HG02588 (cell line): Measurements from ENCODE around the gene AGPAT2.

Source experiments
- ATAC-seq: cut with Tn5 transposase; IDR thresholded peaks from one replicate; pipeline ENCODE4 v1.9.1; 2021; ENCODE audit warnings: mild to moderate bottlenecking, moderate library complexity; ENCODE audit not compliant: unreplicated experiment

The AGPAT2 gene

DNA sequence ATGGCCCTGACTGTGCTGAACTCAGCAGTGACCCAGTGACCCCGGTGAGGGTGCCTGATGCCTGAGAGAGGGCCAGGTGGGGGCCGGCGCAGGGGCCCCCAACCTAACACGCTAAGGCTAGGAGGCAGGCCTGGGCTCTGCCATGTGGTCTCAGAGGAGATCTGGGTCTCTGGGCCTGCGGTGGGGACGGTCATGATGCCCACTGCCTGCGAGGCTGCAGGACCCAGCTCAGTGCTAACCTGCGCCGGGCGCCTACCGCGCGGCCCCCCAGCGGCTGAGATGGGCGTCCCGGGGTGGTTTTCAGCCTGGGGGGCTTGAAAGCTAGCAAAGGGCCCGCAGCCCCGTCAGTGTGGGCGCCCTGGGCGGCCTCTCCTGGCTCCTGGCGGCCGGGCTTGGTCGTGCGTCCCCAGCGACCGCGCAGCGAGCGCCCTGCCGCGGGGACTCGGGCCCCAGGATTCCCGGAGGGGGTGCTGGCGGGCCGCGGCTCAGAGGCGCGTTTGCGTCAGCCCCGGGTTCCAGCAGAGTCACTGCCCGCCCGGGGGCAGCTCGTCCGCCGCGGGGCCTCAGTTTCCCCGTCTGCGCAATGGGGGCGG, 22.1 kb downstream of the AGPAT2 start:
- no peak for ATAC-seq

DNA sequence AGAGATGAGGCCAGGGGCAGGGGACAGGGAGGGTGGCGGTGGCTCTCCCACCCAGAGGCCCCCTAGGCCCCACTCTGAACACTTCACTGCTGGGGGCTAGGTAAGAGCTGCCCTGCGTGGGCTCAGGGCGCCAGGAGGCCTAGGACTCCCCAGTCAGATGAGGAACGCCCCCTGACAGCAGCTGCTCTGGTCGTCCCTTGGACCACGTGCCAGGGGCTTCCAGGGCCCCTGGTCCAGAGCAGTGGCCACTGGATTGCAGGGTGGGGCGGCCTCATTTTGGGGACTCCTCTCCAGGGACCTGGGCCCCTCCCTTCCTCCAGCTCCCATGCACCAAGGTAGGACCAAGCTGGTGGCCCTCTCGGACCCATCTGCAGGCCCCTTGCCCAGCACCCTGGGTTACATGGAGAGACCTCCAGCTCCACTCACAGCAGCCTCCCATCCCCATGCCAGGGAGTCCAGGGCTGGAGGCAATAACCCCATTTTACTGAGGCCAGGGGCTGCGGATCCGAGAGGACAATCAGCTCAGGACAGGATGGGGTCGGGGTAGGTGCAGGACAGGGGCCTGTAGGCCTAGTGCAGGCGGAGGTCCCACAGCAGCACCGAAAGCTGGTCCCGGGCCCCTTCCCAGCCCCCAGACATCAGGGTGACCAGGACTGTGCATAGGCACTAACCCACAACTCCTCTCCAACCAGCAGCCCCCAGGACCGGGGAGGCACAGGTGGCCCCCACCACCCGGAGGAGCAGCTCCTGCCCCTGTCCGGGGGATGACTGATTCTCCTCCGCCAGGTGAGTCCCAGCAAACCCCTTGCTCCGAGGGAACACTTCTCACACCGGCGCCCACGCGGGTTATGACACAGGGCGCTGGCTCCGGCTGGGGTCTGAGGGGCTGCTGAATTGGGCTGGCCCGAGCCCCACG, 23.0 kb downstream of the AGPAT2 start:
- no peak for ATAC-seq

DNA sequence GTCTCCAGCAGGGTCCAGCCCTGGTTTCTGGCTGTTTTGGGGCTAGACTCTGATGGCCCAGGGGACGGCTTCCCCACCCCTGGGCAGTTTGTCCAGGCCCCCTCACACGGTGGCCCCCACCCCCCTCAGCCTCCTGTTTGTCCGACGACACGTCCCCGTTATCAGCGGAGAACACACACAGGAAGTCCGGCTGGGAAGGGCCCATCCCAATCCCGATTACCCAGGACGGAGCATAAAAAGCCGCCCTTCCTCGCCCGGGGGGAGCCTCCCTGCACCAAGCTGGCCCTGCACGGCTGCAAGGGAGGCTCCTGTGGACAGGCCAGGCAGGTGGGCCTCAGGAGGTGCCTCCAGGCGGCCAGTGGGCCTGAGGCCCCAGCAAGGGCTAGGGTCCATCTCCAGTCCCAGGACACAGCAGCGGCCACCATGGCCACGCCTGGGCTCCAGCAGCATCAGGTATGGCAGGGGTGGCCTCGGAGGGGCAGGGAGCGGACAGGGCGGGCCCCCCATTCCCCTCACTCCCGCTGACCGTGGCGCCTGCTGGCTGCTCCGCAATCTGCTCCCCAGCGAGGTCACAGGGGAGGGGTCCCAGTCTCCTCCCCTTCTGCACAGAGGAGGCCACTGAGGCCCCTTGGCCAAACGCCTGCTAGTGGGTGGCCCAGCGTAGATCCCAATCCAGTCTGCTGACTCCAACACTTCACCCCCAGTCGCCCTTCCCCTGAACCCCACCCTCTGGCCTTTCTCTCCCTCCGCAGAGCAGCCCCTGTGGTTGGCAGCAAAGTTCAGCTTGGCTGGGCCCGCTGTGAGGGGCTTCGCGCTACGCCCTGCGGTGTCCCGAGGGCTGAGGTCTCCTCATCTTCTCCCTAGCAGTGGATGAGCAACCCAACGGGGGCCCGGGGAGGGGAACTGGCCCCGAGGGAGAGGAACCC, 24.3 kb downstream of the AGPAT2 start, which contains the start of gene EGFL7:
Gene EGFL7 (plus strand): TSS at position 261 of the 926 bp plus-strand sequence. CDS start 5,367 bp downstream, outside the sequence.
- ATAC-seq = no peak

DNA sequence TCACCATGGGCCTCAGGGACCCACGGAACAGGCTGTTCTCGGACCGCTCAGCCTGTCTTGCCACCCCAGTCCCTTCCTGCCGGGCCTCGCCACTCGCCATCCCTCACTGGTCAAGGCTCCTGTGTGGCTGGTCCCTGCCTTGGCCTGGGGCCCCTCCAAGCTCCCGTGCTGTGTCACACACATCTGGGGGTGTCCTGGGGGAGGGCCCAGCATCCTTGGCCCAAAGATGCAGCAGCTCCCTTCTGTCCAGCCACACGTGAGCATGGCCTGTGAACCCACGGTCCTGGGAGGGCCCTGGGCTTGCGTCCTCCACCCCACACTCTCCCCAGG, 25.0 kb downstream of the AGPAT2 start:
- no peak for ATAC-seq

DNA sequence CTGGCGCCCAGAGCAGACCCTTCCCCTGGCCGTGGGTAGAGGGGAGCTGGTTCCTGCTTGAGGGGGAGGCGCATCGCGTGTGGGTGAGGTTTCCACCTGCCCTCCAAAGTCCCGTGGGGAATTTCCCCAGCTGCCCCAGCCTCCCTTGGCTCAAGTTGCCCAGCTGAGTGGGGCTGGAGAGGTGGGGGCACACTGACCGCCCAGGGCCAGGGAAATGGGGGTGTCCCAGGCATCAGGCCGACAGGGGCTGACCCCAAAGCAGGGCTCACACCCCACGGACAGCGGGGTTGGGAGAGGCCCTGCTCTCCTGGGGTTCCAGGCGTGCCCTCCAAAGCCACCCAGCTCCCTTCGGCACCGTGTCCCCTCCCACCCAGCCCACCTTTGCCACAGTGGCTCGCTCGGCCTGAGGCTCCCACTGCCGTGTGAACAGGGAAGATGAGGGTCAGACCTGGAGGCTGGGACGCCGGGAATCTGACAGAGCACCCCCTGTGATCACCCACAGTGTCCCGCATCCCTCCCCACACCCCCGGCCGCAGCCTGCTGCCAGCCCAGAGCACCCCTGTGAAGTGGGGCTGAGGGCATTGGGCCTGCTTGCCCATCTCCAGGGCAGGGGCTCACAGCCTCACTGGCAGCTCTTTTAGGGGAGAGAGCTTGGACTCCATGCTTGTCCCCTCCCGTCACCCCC, 25.5 kb downstream of the AGPAT2 start:
- ATAC-seq = no peak

DNA sequence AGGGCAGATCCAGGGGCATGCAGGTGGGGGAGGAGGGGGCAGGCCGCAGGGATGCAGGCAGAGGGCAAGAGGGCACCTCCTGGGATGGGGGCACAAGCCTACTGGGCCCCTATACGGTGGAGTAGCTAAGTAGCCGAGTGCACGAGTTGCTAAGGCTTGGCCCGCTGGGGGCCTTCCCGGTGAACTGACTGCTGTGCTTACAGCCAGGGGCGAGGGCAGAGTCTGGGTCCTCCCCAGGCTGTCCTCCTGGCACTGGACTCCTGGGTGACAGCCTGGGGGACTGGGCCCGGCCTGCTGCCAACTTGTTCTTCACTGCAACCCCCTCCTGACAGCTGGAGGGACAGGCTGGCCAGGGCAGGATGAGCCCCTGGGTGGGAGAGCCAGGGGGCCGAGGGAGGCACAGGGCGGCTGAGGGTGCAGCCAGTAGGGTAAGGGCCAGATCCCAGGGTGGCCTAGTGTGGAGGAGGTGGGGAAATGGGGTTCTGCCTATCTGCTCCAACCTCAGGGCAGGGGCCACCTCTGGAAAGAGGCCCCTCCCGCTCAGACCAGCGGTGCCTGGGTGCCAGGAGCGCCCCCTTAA, 26.2 kb downstream of the AGPAT2 start:
- ATAC-seq = no peak

DNA sequence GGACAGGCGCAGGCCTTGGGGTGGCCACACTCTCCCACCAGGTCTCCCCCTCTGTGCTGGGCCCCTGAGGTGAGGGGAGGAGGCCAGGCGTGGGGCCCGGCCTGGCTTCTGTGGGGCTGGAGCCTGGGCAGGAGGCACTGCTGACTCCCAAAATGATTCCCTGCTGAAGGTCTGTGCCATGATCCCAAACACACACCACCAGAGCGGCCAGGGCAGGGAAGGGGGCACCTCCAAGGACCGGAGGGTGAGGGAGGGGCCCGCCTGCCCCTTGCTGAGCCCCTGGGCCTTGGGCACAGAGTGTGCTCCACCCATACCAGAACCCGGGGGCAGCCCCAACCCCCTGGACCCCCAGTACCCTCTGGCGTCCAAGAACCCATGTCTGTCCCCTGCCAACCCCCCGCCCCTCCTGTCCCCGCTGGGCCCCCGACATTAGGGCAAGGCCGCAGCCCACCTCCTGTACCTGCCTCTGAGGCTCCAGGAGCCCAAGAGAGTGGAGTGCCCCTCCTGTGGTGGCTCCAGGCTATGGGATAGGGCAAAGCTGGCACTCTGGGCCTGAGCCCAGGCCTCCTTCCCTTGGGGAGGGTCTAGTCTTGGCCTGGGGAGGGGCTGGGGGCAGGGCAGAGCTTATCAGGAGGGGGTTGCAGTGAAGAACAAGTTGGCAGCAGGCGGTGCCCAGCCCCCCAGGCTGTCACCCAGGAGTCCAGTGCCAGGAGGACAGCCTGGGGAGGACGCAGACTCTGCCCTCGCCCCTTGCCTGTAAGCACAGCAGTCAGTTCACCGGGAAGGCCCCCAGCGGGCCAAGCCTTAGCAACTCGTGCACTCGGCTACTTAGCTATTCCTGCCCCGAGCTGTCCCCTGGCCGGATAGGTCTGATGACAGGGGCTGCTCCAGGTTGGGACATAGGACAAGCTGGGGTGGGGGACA, 27.1 kb downstream of the AGPAT2 start:
- ATAC-seq = no peak

DNA sequence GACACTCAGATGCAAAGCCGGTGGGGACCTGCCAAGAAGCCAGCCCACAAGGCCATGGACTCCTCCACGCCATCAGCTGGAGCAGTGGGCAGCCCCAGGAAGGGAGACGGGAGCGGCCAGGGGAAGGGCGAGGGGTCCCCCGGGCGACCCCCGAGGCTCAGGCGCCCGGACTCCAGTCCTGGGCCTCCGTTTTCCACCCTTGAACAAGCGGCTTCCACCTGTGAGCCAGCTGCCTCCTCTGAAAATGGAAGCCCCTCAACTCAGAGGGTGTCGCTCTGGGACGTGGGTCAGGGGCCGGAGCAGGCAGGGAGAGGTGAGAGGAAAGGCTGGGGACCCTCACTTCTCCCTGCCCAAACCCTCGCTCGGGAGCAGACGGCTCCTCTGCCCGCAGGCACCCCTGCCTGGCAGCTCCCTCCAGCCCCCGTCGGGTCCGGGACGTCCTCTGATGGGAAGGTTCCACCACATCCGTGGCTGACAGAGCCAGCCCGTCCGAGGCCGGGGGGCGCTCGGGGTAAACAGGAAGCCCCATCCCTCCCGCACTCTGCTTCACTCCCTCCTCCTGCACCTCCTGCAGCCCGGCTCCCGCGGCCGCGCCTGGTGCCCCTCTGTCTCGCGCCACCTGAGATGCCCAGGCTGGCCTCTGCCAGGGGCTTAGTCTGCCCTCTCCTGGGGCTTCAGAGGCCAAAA, 28.3 kb downstream of the AGPAT2 start:
- ATAC-seq = no peak

DNA sequence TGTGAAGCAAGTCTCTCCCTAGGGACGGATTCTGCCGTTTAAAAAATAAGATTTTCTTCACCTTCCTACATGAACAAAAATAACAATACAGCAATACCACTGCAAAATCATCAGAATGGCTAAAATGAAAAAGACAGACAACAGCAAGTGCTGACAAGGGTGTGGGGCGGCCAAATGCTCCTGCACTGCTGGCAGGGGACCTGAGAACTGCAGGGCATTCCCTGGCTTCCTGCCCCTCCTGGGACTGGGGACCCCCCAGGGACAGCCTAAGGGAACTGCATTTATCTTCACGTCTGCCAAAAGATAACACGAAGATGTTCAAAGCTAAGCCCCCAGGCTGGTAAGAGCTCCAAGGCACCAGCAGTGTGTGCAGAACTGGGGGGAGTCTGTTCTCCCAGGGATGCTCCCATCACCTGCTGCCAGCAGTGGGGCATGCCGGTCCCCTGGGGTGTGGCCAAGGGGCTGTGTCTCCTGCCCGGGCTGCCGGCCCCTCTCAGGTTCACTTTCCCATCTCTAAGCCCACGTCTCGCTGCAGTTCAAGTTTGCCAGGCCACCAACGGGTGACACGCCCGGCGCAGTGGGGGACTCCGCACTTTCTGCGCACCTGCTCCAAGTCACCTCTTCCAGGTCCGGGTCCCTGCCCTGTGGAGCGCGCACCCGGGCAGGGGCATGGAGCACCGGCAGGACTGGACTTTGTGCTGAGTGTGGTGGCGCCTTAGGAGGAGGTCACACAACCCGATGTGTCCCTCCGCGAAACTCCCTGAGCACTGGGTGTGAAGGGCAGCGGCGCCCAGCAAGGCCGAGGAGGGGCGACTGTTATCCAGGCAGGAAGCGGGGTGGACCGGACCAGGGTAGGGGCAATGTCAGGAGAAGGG, 29.0 kb downstream of the AGPAT2 start:
- no peak for ATAC-seq

DNA sequence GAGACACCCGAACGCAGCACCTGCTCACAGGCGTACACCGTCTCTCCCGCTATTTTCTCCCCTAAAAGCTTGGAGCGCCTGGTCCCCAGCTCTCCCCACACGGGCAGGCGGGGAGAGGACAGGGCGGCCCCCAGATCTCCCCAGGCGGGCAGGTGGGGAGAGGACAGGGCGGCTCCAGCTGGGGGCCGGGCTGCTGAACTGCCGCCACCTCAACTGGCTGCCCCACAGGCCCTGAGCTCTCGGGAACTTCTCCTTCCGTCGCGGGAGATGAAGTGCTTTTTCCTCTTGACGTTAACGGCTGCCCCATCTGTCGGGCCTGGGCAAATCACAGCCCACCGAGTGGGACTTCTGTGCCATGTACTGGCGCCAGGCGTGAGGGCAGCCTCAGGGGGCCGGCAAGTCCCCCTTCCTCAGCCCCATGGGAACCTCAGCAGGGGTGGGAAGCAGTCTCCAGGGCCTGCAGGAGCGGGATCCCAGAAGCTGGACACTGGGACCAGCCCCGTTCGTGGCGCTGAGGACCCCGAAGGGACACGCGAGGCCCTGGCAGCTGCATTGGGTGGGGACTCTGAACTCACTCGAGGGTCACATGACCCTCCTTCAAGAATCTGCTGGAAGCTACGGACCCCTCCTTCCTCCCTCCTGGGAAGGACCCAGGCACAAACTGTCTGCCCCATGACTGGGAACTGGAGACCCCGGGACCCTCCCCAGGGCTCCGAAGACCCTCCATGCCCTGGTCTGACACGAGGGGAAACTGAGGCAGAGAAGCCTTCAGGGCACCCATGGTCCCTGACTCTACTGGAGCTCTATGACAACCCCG, 30.3 kb downstream of the AGPAT2 start:
- ATAC-seq = no peak

DNA sequence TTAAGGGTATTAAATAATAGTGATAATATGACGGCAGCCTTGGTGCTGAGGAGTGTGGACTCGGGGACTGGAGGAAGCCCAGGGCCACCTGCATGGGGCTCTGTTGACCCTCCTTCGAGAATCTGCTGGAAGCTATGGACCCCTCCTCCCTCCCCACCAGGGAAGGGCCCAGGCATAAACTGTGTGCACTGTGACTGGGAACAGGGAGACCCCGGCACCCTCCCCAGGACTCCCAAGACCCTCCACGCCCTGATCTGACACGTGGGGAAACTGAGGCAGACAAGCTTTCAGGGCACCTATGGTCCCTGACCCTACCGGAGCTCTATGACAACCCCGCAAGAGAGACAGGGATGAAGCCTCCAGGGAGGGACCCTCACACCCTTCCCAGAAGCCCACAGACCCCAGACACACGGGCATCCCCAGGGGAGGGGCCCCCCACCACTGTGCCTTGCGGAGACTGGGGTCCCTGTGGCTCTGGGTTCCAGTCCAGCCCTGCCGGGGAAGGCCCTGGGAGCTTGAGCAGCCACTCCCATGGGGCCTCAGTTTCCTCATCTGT, 31.0 kb downstream of the AGPAT2 start:
- no peak for ATAC-seq

DNA sequence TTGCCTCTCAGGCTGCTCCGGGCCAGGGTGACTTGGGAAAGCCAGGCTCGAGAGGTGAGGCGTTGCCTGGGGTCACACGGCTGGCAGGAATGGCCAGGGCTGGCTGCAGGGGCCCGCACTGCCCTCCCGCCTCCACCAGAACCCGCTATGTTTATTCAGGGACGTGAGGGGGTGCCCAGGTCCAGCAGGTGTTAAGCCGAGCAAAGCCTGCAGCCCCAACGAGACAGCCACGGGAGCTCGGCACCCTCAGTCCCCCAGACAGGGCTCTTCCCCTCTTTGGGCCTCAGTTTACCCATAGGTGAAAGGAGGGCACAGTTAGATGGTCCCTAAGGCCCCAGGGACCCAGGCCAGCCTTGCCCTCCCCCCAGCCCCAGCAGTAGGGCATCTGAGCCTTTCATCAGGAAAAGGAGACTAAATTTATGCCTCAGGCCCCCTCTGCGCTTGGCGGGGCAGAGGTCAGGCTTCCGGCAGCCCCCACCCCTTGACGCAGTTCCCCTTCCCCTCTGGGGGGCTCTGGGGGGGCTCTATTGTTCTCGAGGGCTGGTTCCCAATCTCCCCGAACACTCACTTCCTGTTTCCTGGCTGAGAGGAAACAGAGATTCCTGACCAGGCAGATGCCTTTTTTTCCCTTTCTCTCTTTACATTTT, 31.6 kb downstream of the AGPAT2 start:
- no peak for ATAC-seq

DNA sequence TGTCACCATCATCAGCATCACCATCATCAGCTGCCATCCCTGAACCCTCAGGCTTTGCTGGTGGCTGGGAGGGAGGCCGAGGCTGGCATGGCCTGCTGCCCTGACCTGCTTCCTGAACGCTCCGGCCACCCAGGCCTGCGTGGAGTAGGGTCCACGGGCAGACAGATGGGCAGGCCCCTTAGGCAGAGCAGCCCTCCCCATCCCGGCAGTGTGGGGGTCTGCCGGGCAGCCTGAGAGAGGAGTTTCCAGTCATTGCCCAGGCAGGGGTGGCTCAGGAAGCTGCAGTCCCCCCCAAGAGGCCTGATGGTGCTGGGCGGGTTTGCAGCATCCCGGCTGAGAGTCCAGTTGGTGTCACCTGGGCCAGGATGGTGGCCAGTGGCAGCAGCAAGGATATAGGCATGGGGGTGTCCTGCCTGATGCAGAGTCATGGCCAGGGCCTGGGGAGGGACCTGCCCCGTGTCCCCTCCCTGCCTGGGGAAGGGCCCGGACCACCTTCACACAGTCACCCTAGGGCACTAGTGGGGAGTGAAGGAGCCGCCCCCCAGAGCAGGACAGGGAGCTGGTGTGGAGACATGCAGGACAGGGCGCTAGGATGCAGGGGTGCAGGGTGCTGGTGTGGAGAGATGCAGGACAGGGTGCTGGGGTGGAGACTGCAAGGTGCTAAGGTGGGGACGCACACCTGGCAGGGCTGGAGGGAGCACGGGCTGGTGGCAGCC, 32.3 kb downstream of the AGPAT2 start:
- no peak for ATAC-seq

DNA sequence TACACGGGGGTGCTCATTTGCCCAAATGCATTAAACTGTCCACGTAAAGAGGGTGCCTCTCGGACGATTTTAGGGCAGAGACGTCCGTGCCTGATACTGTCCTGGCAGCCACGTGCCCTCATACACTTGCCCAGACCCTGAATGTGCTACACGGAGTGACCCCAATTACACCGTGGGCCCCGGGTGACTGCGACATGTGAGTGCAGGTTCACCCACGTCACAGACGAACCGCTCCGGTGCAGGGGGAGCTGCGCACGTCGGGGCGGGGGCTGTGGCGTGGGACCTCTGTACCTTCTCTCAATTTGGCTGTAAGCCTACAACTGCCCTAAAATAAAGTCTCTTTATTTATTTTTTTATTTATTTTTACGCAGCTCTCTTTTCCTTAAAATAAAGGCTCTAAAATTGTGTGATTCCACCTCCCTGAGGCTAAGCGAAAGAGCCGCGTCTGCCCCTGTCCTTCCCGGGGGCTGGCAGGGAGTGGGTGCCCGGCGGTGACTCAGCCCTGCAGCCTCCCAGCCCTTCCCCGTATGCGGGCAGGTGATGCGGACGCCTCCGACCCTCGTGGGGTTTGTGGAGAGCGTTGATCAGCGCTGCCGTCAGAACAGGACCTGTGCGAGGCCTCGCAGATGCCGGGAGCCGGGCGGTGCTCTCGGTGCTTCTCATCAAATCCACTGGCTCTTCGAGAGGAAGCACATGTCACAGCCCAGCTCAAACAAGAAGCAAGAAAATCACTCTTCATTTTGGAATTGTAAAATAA, 33.8 kb downstream of the AGPAT2 start:
- ATAC-seq = no peak

DNA sequence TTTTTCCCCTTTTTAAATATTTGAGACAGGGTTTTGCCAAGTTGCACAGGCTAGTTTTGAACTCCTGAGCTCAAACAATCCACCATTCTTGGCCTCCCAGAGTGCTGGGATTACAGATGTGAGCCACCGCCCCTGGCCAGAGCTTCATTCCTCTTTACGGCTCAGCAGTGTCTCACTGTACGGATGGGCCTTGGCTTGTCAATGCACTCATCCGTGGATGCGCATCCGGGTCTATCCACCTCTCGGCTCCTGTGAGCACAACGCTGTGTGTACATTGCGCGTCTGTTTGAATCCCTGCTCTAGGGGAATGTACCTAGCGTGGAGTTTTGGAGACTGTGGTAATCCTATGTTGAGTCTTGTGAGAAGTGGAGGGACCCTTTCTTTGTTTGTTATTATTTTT, 35.4 kb downstream of the AGPAT2 start:
- no peak for ATAC-seq
